GM18511 (cell line): ENCODE measurements around the gene DHDH.
A peak's percentile ranks its signal among the peaks of the same experiment; 100 is the strongest.
"Not testable (repeated sequence)": the region's sequence is repeated elsewhere in the genome, so short reads cannot be mapped to it uniquely, and the experiment has no call there.

Source experiments
- ATAC-seq: cut with Tn5 transposase; IDR thresholded peaks from one replicate; pipeline ENCODE4 v1.9.1; 2021; ENCODE audit warnings: mild to moderate bottlenecking, moderate library complexity; ENCODE audit not compliant: unreplicated experiment

DHDH gene

DNA sequence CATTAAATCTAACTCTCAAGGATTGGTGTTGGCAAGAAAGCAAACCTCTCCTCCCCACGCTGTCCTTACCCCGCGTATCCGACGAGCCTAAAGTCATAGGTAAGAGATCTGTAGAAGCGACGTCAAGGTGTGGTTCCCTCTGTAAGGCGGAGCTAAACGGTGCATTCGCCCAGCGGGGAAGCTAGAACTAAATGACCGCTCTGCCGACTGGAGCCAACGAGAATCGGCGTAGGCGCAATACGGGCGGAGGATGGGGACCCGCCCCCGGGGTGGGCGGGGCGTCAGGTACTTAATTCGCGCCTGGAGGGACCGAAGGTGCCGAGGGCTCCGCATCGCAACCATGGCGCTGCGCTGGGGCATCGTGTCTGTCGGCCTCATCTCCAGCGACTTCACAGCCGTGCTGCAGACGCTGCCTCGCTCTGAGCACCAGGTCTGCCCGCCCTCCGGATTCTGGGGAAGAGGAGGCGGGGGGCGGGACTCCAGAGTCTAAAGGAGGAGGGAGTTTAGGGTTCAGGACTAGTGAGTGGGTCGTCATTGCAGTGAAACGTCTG lies at the start of gene DHDH:
Gene DHDH, plus strand, starts transcription at position 318 of the 551 bp plus-strand sequence. Its CDS starts 23 bp downstream, at position 341.
- ATAC-seq: no peak

DNA sequence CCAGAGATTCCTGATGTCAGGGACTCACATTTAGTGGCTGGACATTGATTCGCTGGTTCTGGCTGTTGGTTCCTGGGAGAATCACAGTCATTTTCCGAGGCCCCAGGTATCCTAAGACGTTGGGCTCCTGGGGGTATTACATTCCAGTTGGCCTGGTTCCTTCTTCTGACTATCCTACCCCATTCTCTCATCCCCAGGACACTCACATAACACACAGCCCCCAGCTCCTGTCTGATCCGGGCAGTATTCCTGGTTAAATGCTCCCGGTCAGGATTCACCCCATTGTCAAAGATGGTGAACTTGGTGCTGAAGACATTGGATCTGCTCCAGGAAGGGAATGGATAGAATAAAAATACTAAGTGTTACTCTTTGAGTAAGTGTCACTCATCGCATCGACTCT lies 49.8 kb upstream of the DHDH start:
- no peak for ATAC-seq

DNA sequence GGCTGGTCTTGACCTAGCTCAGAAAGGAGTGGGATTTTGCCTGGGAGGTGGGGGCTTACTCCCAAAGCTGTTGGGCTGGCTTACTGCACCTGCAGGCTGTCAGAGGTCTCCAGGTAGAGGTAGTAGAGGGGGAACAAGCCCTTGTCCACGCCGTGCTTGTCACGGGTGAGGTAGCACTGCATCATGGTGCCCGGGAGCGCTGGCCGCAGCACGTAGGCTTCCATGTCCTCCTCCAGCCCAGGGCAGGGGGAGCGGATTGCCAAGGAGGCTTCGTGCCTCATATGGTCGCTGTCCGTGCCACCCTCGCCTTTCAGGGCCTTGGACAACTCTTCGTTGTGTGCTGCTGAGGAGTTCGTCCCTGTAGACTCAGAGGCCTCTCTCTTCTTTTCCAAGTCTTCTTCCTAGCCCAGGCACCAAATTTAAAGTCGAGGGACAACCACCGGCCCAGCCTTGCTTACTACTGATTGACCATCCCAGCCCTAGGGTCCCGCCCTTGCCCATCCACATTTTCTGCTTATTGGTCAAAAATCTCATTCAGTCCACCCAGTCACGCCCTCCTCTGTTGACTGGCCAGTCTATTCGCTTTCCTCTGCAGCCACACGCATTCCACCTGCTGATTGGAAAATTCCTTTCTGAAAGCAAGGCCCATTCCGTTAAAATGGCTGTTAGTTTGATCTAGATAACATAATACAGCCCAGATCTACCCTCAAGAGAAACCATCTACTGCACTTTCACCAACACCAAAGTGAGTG lies 45.5 kb upstream of the DHDH start:
- ATAC-seq: no peak

DNA sequence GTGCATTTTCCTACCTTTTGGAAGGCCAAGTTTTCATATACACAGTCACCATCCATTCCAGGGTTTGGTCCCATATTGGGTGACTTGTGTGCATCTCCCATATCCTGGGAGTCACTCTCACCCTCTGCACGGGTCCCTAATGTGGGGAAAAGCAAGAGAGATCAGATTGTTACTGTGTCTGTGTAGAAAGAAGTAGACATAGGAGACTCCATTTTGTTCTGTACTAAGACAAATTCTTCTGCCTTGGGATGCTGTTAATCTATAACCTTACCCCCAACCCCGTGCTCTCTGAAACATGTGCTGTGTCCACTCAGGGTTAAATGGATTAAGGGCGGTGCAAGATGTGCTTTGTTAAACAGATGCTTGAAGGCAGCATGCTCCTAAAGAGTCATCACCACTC lies 44.0 kb upstream of the DHDH start:
- not testable (repeated sequence) for ATAC-seq

DNA sequence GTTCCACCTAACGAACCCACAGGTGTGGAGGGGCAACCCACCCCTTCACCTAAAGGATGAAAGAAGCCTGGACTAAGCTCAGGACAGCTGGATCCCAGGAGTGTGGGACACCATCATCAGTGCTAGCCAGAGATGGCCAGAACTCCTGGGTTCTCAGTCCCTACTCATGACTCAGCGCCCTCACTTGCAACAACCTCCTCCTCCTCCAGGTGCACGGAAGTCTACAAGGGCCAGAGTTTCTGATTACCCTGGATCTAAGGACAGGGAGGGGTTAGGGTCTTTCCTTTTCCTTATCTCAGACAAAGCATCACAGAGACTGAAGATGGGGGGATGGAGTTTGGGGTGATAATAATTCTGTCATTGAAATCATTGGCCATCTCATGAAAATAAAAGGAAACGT lies 42.9 kb upstream of the DHDH start:
- no peak for ATAC-seq

DNA sequence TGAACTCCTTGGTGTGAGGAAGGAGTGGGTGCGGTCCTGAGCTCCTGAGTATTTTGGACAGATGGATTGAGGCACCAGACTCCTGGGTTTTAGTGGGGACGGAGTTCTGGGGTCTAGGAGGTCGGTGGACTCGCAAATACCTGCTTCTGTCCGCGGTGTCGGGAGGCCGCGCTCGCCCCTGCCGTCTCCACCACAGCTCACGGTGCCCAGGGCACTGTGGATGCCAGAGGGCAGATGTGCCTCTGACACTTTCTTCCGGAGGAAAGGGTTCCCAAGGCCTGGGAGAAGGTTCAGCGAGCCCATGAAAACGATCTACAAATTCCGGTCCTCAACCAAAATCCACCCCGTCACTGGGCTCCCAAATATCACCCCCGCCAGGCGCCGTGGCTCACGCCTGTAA lies 38.3 kb upstream of the DHDH start:
- no peak for ATAC-seq

DNA sequence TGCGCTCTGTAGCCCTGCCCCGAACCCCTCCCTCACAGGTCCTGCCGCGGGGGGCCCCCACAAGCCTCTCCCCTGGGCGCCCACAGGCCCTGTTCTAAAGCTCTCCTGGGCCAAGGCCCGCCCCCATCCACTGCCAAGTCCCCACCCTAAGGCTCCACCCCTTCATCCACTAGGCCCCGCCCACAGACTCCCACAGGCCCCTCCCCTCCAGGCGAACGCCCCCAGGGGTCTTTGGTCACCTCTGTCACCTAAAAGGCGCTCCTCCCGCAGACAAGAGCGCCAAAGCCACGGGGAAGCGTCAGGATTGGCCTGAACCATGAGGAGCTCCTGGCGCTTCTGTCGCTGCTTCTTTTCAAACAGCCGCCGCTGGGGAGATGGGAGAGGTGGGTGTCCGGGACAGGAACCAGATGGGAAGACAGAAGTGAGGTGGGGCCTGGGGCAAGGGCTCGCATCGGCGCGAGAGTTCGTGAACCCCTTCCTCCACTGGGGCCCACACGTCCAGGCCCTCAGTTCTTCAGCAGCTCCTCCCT lies 37.2 kb upstream of the DHDH start:
- ATAC-seq: no peak

DNA sequence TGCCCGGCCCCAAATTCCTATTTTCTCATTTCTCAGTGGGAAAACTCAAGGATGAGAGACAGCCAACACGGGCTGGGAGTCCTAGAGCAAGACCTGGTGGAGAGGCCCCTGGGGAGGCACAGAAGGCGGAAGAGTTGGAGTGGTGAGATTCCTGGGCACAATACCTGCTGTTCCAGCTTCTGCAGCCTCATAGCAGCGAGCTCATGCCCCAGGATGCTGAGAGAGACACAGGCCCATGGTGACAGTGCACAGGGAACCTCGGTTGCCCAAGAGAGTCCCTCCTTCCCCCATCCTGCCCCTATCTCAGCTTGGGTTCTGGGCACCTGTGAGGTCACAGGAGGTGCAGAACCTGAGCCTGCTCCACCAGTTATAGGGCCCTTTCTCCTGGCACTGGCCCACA lies 36.3 kb upstream of the DHDH start:
- ATAC-seq: no peak

DNA sequence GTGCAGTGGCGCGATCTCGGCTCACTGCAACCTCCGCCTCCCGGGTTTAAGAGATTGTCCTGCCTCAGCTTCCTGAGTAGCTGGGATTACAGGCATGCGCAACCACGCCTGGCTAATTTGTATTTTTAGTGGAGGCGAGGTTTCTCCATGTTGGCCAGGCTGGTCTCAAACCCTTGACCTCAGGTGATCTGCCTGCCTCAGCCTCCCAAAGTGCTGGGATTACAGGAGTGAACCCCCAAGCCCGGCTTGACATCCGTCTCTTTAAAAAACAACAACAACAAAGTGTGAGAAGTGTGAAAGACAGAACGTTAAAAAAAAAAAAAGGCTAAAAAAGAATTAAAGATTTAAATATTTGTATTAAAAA lies 34.1 kb upstream of the DHDH start:
- not testable (repeated sequence) for ATAC-seq

DNA sequence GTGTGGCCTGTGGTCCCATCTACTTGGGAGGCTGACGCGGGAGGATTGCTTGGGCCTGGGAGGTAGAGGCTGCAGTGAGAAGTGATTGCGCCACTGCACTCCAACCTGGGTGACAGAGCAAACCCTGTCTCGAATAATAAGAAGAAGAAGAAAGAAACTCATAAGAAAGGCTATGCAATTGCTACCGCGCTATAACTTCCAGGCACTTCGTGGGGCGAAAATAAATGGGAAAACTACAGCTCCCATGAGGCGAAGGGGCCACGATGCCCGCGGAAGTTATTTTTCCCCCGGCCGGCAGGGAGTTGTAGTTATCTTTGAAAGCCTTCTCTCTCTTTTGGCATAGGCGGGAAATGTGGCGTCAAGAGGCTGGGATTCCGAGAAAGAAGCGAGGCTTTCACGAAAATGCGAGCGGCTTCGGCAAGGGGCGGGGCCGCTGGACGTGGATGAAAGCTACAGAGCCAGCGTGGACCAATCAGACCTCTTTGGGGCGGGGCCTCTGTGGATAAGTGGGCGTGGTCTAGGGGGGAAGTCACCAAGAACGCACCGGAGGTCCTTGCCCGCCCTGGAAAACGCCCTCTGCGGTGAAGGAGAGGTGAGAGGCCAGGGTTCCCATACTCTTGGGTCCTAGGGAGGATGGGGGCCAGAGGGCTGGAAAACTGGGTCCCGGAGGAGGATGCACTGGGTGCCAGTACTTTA lies 33.6 kb upstream of the DHDH start, which contains the start of gene NUCB1:
Gene NUCB1, plus strand, starts transcription at position 532 of the 696 bp plus-strand sequence. CDS start 485 bp downstream, outside the sequence.
- ATAC-seq: peak; percentile 96

DNA sequence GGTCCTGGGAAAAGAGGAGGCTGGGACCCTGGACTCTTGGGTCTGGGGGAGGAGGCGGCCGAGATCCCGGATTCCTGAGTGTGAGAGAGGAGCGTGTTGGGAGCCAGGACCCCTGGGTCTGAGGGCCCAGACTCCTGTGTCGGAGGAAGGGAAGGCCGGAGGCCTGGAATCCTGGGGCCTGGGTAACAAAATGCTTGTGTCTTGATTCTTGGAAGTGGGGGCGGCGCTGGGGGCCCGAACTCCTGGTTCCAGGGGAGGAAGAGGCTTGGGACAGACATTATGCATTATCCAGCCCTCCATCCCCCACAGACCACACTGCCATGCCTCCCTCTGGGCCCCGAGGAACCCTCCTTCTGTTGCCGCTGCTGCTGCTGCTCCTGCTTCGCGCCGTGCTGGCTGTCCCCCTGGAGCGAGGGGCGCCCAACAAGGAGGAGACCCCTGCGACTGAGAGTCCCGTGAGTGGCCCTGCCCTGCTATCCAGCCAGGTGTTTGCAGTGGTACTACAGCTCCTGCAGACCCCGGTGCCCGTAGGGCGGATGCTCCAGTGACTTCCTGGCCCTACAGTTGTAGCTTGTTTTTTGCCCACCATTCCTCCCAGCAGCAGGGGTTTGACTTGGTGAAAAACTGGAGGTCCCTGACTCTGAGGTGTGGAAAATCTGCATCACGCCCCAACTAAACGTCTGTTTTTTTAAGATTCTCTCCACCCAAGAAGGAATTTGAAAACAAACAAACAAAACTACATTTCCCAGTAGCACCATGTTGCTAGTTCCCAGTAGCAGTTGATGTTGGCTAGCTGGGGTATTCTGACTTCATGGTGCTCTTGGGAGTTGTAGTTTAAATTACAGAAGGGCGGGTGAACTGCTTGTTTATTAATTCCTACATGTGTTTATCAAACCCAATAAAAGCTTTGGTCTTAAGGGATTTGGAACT lies 32.8 kb upstream of the DHDH start:
- no peak for ATAC-seq

DNA sequence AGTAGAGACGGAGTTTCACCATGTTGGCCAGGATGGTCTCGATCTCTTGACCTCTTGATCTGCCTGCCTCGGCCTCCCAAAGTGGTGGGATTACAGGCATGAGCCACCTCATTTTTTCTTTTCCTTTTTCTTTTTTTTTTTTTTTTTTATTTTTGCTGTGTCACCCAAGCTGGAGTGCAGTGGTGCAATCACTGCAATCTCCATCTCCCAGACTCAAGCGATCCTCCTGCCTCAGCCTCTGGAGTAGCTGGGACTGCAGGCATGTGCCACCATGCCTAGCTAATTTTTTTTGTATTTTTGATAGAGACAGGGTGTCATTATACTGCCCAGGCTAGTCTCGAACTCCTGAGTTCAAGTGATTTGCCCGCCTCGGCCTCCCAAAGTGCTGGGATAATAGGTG lies 31.2 kb upstream of the DHDH start:
- ATAC-seq: not testable (repeated sequence)

DNA sequence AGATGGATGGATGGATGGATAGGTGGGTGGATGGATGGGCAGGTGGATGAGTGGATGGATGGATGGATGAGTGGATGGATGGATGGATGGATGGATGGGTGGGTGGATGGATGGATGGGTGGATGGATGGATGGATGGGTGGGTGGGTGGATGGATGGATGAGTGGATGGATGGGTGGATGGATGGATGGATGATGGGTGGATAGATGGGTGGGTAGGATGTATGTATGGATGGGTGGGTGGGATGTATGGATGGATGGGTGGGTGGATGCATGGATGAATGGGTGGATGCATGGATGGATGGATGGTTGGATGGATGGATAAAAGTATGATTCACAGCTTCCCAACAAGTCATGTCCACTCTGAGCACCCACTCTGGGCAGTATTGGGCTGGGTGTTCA lies 29.7 kb upstream of the DHDH start:
- not testable (repeated sequence) for ATAC-seq

DNA sequence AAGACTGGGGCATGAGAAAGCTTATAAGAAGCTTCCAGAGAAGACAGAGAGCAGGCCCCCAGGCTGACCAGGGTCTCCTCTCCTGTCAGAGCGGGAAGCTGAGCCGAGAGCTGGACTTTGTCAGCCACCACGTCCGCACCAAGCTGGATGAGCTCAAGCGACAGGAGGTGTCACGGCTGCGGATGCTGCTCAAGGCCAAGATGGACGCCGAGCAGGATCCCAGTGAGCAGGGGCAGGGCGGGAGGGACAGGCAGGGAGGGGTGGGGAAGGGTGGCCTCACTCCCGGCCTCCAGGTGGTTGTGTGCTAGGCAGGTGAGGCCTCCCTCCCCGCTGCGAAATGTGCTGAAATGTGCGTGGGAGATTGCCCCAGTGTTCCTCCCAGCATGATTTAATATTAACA lies 27.8 kb upstream of the DHDH start:
- no peak for ATAC-seq

DNA sequence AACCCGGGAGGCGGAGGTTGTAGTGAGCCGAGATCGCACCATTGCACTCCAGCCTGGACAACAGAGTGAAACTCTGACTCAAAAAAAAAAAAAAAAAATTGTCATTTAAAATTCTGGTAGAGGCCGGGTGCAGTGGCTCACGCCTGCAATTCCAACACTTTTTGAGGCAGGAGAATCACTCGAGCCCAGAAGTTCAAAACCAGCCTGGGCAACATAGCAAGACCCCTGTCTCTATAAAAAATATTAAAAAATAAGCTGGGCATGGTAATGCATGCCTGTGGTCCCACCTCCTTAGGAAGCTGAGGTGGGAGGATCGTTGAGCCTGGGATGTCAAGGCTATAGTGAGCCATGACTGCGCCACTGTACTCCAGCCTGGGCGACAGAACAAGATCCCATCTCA lies 27.2 kb upstream of the DHDH start:
- ATAC-seq: no peak

DNA sequence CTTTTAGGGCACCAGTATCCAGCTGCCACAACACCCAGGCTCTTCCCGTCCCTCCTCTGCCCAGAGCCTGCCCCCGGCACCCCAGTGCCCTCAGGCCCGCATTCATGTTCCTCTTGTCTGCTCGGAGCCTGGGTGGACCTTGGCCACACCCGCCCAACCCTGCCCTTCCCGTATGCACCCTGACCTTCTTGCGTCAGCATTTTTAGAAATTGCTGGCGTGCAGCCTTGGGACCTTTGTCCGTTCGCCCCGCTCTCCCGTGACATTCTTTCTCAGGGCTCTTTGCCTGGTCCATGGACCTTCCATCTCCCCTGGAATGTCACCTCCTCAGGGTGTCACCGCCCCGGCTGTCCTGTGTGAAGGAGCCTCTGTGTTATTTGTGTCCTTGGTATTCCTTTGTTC lies 25.8 kb upstream of the DHDH start:
- ATAC-seq: no peak

DNA sequence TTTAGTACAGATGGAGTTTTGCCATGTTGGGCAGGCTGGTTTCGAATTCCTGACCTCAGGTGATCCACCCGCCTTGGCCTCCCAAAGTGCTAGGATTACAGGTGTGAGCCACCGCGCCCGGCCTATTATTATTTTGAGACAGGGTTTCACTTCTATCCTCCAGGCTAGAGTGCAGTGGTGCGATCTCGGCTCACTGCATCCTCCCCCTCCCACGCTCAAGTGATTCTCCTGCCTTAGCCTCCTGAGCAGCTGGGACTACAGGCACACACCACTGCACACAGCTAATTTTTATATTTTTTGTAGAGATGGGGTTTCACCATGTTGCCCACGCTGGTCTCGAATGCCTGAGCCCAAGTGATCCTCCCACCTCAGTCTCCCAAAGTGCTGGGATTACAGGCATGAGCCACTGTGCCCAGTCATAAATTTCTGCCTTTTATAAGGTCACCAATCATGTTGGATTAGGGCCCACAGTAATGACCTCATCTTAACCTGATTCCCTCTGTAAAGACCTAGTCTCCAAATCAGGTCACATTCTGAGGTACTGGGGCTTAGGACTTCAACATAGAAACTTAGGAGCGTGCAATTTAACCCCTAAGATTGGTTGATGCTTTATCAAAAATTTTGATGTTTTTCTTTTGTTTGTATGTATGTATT lies 23.9 kb upstream of the DHDH start:
- ATAC-seq: not testable (repeated sequence)

DNA sequence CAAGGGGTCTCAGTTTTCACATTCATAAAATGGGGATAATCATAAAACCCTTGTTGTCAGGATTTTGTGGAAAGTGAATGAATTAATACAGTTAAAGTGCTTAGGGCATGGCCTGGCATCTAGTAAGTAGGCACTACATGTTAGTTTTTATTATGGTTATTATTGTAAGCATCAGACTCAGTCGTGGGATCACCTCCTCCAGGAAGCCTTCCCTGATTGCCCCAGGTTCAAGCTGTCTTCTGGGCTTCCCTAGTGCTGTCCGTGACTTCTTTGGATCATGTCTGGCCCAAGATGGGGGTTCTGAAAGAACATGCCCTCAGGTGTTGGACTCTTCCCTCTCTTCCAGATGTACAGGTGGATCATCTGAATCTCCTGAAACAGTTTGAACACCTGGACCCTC lies 22.7 kb upstream of the DHDH start:
- ATAC-seq: no peak

DNA sequence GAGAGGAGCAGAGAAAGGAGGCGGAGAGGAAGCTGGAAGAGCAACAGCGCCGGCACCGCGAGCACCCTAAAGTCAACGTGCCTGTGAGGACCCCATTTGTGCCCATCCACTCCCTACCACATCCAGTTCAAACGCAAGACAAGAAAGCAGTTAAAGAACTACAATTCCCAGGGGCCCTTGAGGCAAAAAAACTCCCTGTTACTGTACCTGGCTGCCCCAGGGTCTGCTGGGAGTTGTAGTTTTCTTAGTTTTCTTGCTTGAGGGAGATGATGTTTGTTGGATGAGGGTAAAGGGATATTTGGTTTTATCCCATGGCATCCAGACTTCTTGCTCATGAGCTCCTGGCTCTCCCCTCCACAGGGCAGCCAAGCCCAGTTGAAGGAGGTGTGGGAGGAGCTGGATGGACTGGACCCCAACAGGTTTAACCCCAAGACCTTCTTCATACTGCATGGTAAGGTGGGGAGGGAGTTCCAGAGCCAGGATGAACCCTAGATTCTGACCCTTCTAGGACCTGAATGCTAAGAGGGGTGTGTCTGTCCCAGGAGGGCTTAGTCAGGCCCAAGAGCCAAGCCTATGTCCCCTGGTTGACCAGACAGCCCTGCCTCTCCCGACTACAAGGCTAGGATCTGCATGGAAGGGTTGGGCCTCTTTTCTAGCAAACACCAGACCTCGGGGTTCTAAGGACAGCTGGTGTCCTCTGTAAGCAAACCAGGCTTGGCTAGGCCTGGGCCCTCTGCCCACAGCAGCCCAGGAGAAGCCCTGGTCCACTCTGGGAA lies 20.2 kb upstream of the DHDH start:
- ATAC-seq: no peak

DNA sequence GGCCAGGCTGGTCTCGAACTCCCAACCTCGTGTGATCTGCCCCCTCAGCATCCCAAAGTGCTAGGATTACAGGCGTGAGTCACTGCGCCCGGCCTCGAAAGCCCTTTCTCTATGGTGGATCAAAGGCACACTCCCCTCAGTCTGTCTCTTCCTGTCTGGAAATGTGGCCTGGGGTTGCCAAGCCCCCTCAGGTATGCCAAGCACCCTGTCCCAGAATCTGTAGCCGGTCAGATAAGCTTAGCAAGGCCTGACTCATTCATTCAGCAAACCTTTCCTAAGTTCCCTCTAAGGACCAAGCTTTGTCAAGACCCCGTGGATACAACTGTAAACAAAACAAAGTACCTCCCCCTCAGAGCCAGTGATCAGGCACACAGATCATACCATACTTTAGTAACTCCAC lies 19.3 kb upstream of the DHDH start:
- ATAC-seq: no peak
